ENCODE measurements around the gene SEL1L3.

DNA sequence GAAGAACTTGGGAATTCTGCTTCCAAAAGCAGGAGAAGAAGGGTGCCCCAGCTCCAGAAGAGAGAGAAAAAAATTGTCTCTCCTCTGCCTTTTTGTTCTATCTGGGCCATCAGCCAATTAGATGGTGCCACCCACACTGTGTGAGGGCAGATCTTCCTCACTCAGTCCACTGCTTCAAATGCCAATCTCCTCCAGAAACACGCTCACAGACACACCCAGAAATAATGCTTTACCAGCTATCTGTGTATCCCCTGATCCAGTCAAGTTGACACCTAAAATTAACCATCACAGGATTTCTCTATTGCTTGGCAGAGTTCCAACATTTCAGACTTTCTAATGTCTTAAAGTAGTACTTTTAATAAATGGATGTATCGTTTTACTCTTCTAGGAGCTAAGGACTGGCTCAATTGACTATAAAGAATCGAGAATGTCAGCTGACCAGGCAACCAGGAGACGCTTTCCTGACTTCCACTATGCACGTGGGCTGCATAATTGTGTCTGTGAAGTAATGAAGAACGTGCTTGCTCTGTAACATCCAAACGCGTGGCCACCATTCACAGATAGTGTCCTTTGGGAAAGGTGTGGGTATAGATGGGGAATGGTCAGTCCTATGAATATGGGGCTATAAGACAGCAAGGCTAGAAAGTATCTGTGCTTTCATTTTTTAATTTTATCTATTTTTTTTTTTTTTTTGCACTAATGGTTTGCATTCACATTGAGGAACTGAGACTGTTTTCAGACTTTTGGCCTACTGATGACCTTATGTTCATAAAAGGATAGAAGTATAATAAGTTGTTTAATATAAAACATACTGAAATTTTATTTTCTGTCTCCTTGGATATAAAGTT lies 41.3 kb upstream of the SEL1L3 start:
- no peak for TF ChIP-seq POLR2A (IDR thresholded peaks at IDR 0.05; ENCODE audit: low read length)
- no peak for TF ChIP-seq GATA1 (IDR thresholded peaks at IDR 0.05; ENCODE audit: low read depth, low read length)
